K562 (cell line): Measurements from ENCODE around the gene NRDE2. TPM values are rescaled to one million over a fixed set of nuclear protein-coding genes. Genes with fewer than 3 reads are reported as not detected.

Experiments used
- ATAC-seq: fragments of 200-7000 bp; cut with Tn5 transposase; 3 replicates; pipeline ENCODE4 v1.9.1; 2020; ENCODE audit warnings: moderate library complexity
- BruUV-seq: library from RNA; stranded (reverse); fragments of 400-500 nt; replicated peaks from 2 replicates; lab custom pipeline; 2021; lab: Mats Ljungman, UMichigan
- CTCF ChIA-PET: fragments of 300-600 bp; formaldehyde crosslinking; extraction: SDS; loops from one replicate; lab custom pipeline; 2021; ENCODE audit warnings: low intra/inter-chr PET ratio; lab: Yijun Ruan, JAX
- POLR2A ChIA-PET: fragments of 300-600, 350-650 bp; sonication (Branson Sonifier 250); formaldehyde crosslinking; extraction: SDS; loops from one replicate; lab custom pipeline; 2021; ENCODE audit warnings: antibody characterized with exemption, inconsistent platforms; lab: Yijun Ruan, JAX
- DNase-seq, 4 experiments: peaks; one replicate each; pipeline versions ENCODE4 v3.0.0 to v3.0.0-alpha.2; 2011 to 2018; ENCODE audit warnings: low spot score in 3 of 4, mixed read lengths in 3 of 4; ENCODE audit errors: extremely low read depth in 1 of 4
- FAIRE-seq: peaks from 2 replicates; lab custom pipeline; 2011; peaks lifted over from hg19 to GRCh38; lab: Jason Lieb, UNC
- H2AFZ ChIP-seq: 2 replicates; pipeline ENCODE4 v1.6.0; 2011; ENCODE audit warnings: low read depth, low read length, control low read depth, inconsistent platforms
- H3K27ac ChIP-seq: fragments of 200-600 bp; 3 replicates; pipeline ENCODE4 v1.8.0; 2011; ENCODE audit warnings: low read depth, mild to moderate bottlenecking, control low read depth, inconsistent platforms, low read length, moderate library complexity, mixed read lengths; ENCODE audit errors: extremely low read depth
- H3K27me3 ChIP-seq, 2 experiments: fragments of 300-600 bp in 1 of 2; 2 replicates in 1 of 2; 3 replicates in 1 of 2; pipeline versions ENCODE4 v1.6.0 to v1.8.0; 2011; ENCODE audit warnings: inconsistent platforms in 2 of 2, low read length in 2 of 2, mild to moderate bottlenecking in 1 of 2, mixed read lengths in 1 of 2, moderate library complexity in 1 of 2; ENCODE audit not compliant: control insufficient read depth in 2 of 2, insufficient read depth in 2 of 2
- H3K36me3 ChIP-seq: fragments of 300-600 bp; 3 replicates; pipeline ENCODE4 v1.8.0; 2011; ENCODE audit warnings: mild to moderate bottlenecking, low read length, inconsistent platforms; ENCODE audit not compliant: control insufficient read depth, insufficient read depth
- H3K4me1 ChIP-seq, 2 experiments: fragments of 200-600 bp in 1 of 2; replicated peaks in 1 of 2; 2 replicates in 1 of 2; 3 replicates in 1 of 2; pipeline versions ENCODE4 v1.5.1 to v1.8.0; 2011; ENCODE audit warnings: inconsistent platforms in 2 of 2, low read length in 2 of 2, mild to moderate bottlenecking in 1 of 2, mixed read lengths in 1 of 2, moderate library complexity in 1 of 2; ENCODE audit not compliant: control insufficient read depth in 2 of 2, insufficient read depth in 2 of 2
- H3K4me2 ChIP-seq: 2 replicates; pipeline ENCODE4 v1.6.1; 2011; ENCODE audit warnings: low read length, control low read depth, inconsistent platforms, mixed read lengths; ENCODE audit not compliant: insufficient read depth
- H3K4me3 ChIP-seq: fragments of 200-600 bp; sonication (generic), shearing (Covaris generic); 2 replicates; pipeline ENCODE4 v1.5.1; 2016; ENCODE audit warnings: control low read depth, inconsistent platforms
- H3K79me2 ChIP-seq: fragments of 200-600 bp; 3 replicates; pipeline ENCODE4 v1.8.0; 2011; ENCODE audit warnings: low read length, inconsistent platforms; ENCODE audit not compliant: control insufficient read depth, insufficient read depth
- H3K9ac ChIP-seq, 2 experiments: 2 replicates each; pipeline versions ENCODE4 v1.6.0 to v1.6.1; 2011; ENCODE audit warnings: low read depth in 2 of 2, low read length in 2 of 2, control low read depth in 1 of 2, inconsistent platforms in 1 of 2, mild to moderate bottlenecking in 1 of 2, mixed read lengths in 1 of 2; ENCODE audit not compliant: insufficient read depth in 1 of 2
- H3K9me1 ChIP-seq: one replicate; pipeline ENCODE4 v1.6.0; 2011; ENCODE audit warnings: inconsistent platforms, mild to moderate bottlenecking, low read length, moderate library complexity; ENCODE audit not compliant: control insufficient read depth, insufficient read depth
- H3K9me3 ChIP-seq: replicated peaks from 2 replicates; pipeline ENCODE4 v1.5.1; 2011; ENCODE audit warnings: low read depth, low read length, inconsistent platforms; ENCODE audit not compliant: control insufficient read depth, insufficient read depth
- H4K20me1 ChIP-seq: replicated peaks from 2 replicates; pipeline ENCODE4 v1.6.1; 2011; ENCODE audit warnings: low read length, inconsistent platforms, mixed read lengths; ENCODE audit not compliant: control insufficient read depth, insufficient read depth
- ARHGAP35 ChIP-seq: fragments of 450-650 bp; IDR thresholded peaks from 2 replicates; pipeline ENCODE4 v1.6.1; 2018; ENCODE audit not compliant: partially characterized antibody
- MAZ ChIP-seq, 2 experiments: fragments of 450-650 bp in 1 of 2; sonication (generic) in 1 of 2; formaldehyde crosslinking; IDR thresholded peaks in 1 of 2; conservative IDR thresholded peaks in 1 of 2; 2 replicates each; pipeline versions ENCODE4 v1.4.0 to v1.5.0; 2020; ENCODE audit warnings: mild to moderate bottlenecking in 1 of 2, missing genetic modification reagents in 1 of 2
- ZNF263 ChIP-seq: sonication (generic); formaldehyde crosslinking; IDR thresholded peaks from 2 replicates; pipeline ENCODE4 v1.8.0; 2022; ENCODE audit warnings: mild to moderate bottlenecking, missing genetic modification reagents, borderline replicate concordance
- ZNF347 ChIP-seq: fragments of 450-650 bp; formaldehyde crosslinking; IDR thresholded peaks from 2 replicates; pipeline ENCODE4 v1.4.0; 2020; ENCODE audit warnings: low read depth, mild to moderate bottlenecking, moderate library complexity
- WGBS: fragments of 100-300 bp; shearing (Covaris generic); methylation state at CpG from one replicate; pipeline ENCODE4 v1.1.6; 2016; ENCODE audit warnings: low coverage, mixed read lengths; ENCODE audit not compliant: insufficient coverage; ENCODE audit errors: missing lambda C conversion rate; 5-methylcytosine and 5-hydroxymethylcytosine counted together
- in situ Hi-C: fragments of 300-500 bp; cut with MboI; formaldehyde crosslinking; loops from 4 replicates; pipeline ENCODE4 v1.15.0; 2018; ENCODE audit warnings: inconsistent platforms, mixed read lengths
- intact Hi-C: fragments of 100-400 bp; cut with micrococcal nuclease; formaldehyde crosslinking; loops from 2 replicates; pipeline ENCODE4 v1.14.2; 2022
- polyA plus RNA-seq, 8 experiments: library from polyadenylated mRNA; depleted of rRNA in 4 of 8; stranded (reverse) in 5 of 8; unstranded in 3 of 8; fragments of >200 nt; fragmentation: Nextera tagmentation in 2 of 8; fragmentation: Illumina TruSeq in 1 of 8; extraction: Ambion mirVana in 2 of 8; extraction: Trizol in 1 of 8; gene quantifications; 2 replicates each; pipeline versions ENCODE4 v1.2.1 to v1.2.3, GENCODE V29; 2011 to 2014; ENCODE audit warnings: inconsistent platforms in 1 of 8, missing spikeins in 1 of 8
- total RNA-seq, 7 experiments: library from RNA; depleted of rRNA in 6 of 7; stranded (reverse); fragments of >200 nt in 6 of 7; fragmentation: Illumina TruSeq in 2 of 7; extraction: Trizol in 2 of 7; gene quantifications; 2 replicates each; pipeline versions ENCODE4 v1.2.1 to v1.2.3, GENCODE V29; 2011 to 2021; ENCODE audit warnings: low replicate concordance in 1 of 7
- TF ChIP-seq, protein P1 (sequence below): fragments of 450-650 bp; IDR thresholded peaks from 2 replicates; pipeline ENCODE4 v1.6.1; 2016; ENCODE audit warnings: borderline replicate concordance

NRDE2 gene
- total and polyA plus RNA-seq, 9 of the 15 experiments (the other 6 are each of a cell fraction or from before 2014, with no cell fraction given): 3.3 to 15.0 (median 8.4) TPM

DNA sequence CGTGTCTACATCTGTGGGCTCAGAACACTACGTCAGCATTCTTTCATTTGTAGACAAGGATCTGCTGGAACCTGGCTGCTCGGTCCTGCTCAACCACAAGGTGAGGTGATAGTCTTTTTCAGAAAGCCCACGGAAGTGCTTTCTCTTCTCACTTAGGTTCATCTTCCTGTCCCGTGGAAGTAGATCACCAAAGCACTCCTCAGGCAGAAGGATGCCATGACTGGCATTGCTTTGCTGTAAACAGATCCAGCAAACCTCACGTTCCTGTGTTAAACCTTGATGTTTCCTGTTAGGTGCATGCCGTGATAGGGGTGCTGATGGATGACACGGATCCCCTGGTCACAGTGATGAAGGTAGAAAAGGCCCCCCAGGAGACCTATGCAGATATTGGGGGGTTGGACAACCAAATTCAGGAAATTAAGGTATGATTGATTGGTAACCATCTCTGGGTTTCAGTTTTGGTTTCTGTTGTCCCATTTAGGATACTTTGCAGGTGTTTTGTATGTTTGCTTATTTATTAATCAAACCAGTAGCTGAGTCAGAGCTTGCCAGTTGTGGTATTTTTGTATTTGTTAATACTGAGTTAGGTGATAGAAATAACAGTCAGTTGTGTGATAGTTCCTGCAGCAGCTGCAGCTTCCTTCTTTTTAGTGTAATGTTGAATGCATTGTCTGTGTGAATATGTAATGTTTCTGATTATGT lies 67.8 kb downstream of the NRDE2 start:
- no peak overlapping the region for H3K4me2 ChIP-seq
- no peak for FAIRE-seq
- peaks cover 5% of the 10 kb centered on the region; the same call in 2 of the 3 replicates for H3K79me2 ChIP-seq
- in situ Hi-C loops (no loop called here), intact Hi-C loops (no loop called here)
- H3K27ac ChIP-seq: no peak overlapping the region
- no peak for DNase-seq
- ATAC-seq: no peak
- no TSS peak for BruUV-seq
- no peak overlapping the region for H2AFZ ChIP-seq
- no peaks in the 10 kb centered on the region for H4K20me1 ChIP-seq
- CTCF ChIA-PET: no interaction called here
- H3K9ac ChIP-seq: no peak overlapping the region
- H3K27me3 ChIP-seq: no peaks in the 10 kb centered on the region
- H3K9me3 ChIP-seq: no peaks in the 10 kb centered on the region
- peaks cover 2% of the 10 kb centered on the region for H3K9me1 ChIP-seq
- POLR2A ChIA-PET: interaction anchor here (1.3 kb wide), 1 partner anchor 17 kb away, joined by 3 read pairs; no protein-coding TSS in a partner anchor
- WGBS: 76% methylated on average over 6 of the region's 8 CpGs
- no peak overlapping the region for H3K4me3 ChIP-seq
- H3K36me3 ChIP-seq: peaks cover 78% of the 10 kb centered on the region
- H3K4me1 ChIP-seq: no peaks in the 10 kb centered on the region
- TF ChIP-seq ZNF263 (CRISPR knock-in tag) (no peak), ARHGAP35 (no peak), MAZ (CRISPR knock-in tag; conservative IDR thresholded peaks at IDR 0.05 in 1 of 2, IDR thresholded peaks at IDR 0.05 in 1 of 2) (no peak), ZNF347 (CRISPR knock-in tag) (no peak)
- TF ChIP-seq, protein P1, sequence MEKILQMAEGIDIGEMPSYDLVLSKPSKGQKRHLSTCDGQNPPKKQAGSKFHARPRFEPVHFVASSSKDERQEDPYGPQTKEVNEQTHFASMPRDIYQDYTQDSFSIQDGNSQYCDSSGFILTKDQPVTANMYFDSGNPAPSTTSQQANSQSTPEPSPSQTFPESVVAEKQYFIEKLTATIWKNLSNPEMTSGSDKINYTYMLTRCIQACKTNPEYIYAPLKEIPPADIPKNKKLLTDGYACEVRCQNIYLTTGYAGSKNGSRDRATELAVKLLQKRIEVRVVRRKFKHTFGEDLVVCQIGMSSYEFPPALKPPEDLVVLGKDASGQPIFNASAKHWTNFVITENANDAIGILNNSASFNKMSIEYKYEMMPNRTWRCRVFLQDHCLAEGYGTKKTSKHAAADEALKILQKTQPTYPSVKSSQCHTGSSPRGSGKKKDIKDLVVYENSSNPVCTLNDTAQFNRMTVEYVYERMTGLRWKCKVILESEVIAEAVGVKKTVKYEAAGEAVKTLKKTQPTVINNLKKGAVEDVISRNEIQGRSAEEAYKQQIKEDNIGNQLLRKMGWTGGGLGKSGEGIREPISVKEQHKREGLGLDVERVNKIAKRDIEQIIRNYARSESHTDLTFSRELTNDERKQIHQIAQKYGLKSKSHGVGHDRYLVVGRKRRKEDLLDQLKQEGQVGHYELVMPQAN: no peak
